Nephron (organoid): ENCODE results near the gene CDR2.

ENCODE experiments used
- H3K27ac Mint-ChIP-seq, 3 experiments: 2 replicates each; pipeline ENCODE4 v1.8.0; 2020; ENCODE audit warnings: mixed read lengths in 3 of 3, mild to moderate bottlenecking in 2 of 3, moderate library complexity in 1 of 3
- H3K27me3 Mint-ChIP-seq: 2 replicates; pipeline ENCODE4 v1.8.0; 2021; ENCODE audit warnings: low read depth, mild to moderate bottlenecking, moderate library complexity, mixed read lengths
- H3K36me3 Mint-ChIP-seq: 2 replicates; pipeline ENCODE4 v1.8.0; 2020; ENCODE audit warnings: low read depth, mixed read lengths
- H3K4me1 Mint-ChIP-seq: 2 replicates; pipeline ENCODE4 v1.8.0; 2020; ENCODE audit warnings: mixed read lengths
- H3K4me3 Mint-ChIP-seq, 3 experiments: 2 replicates each; pipeline ENCODE4 v1.8.0; 2020; ENCODE audit warnings: mild to moderate bottlenecking in 3 of 3, mixed read lengths in 3 of 3, moderate library complexity in 2 of 3
- H3K9me3 Mint-ChIP-seq: 2 replicates; pipeline ENCODE4 v1.8.0; 2020; ENCODE audit warnings: mixed read lengths
- TF ChIP-seq, protein P1 (sequence below), 3 experiments: fragments of 200-600 bp; sonication (generic); IDR thresholded peaks; one replicate each; pipeline ENCODE4 v1.5.0; 2021; ENCODE audit warnings: antibody characterized with exemption in 3 of 3; ENCODE audit not compliant: unreplicated experiment in 3 of 3

Gene CDR2

DNA sequence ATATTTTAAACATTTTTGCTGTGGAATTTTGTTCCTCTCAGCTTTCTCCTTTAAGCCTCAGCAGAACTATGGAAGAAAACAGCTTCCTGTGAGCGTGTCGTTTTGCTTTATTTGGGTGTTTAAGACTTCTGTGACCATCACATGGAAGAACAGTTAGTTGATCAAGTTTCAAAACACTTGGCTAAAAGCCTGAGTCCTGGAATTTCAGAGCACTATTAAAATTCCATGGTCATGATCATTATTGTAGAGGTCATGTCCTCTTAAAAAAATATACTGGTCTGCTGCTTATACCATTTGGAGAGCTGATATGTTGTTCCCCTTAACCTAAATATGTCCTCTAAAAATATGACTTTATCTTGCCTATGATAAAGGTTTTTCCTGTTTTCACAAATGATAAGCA lies 12.6 kb upstream of the CDR2 start:
- peak overlapping the region; percentile 70 to 91 (median 76) for H3K27ac Mint-ChIP-seq
- TF ChIP-seq, protein P1, sequence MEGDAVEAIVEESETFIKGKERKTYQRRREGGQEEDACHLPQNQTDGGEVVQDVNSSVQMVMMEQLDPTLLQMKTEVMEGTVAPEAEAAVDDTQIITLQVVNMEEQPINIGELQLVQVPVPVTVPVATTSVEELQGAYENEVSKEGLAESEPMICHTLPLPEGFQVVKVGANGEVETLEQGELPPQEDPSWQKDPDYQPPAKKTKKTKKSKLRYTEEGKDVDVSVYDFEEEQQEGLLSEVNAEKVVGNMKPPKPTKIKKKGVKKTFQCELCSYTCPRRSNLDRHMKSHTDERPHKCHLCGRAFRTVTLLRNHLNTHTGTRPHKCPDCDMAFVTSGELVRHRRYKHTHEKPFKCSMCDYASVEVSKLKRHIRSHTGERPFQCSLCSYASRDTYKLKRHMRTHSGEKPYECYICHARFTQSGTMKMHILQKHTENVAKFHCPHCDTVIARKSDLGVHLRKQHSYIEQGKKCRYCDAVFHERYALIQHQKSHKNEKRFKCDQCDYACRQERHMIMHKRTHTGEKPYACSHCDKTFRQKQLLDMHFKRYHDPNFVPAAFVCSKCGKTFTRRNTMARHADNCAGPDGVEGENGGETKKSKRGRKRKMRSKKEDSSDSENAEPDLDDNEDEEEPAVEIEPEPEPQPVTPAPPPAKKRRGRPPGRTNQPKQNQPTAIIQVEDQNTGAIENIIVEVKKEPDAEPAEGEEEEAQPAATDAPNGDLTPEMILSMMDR (IDR thresholded peaks at IDR 0.05; ENCODE audit: unreplicated experiment in 3 of 3): no peak
- no peaks in the 10 kb centered on the region for H3K27me3 Mint-ChIP-seq
- no peaks in the 10 kb centered on the region for H3K9me3 Mint-ChIP-seq
- no peak overlapping the region for H3K4me3 Mint-ChIP-seq
- peaks cover 22% of the 10 kb centered on the region for H3K4me1 Mint-ChIP-seq
- H3K36me3 Mint-ChIP-seq: no peaks in the 10 kb centered on the region

DNA sequence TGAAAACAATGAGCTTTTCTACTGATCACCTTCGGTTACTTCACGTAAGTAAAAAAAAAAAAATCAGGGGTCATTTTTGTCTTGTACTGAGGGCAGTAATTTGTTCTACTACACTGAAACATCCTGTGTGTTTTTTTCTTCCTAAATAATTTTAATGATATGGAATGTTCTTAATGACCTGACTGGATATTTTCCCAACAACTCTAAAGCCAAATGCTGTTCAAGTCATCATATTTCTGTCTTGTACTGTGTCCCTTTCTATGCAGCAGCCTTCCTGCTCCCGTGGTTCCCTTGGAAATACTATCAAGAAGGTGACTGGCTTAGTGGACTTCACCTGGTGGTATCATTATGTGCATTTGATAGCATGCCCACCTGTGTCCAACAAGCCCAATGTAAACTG lies 10.8 kb upstream of the CDR2 start:
- Mint-ChIP-seq H3K27me3 (no peaks in the 10 kb centered on the region), H3K9me3 (no peaks in the 10 kb centered on the region)

DNA sequence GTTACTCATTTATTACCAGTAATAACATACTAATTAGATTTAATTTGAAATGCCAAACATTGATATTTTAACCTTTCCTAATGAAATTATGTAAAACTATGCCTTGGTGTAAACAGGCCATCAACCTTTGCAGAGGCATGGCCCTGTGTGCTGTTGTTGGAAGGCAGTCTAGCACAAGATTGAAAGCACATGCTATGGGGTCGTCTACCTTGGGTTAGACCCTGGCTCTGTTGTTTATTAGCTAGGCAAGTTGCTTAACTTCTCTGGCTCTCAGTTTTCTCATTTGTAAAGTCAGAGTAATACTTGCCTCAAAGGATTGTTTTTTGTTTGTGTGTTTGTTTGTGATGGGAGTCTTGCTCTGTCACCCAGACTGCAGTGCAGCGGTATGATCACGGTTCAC lies 9.4 kb upstream of the CDR2 start:
- TF ChIP-seq, protein P1 (IDR thresholded peaks at IDR 0.05; ENCODE audit: unreplicated experiment in 3 of 3): no peak
- Mint-ChIP-seq H3K27me3 (no peaks in the 10 kb centered on the region), H3K27ac (no peak overlapping the region), H3K36me3 (no peaks in the 10 kb centered on the region), H3K4me3 (no peak overlapping the region), H3K4me1 (peaks cover 27% of the 10 kb centered on the region), H3K9me3 (no peaks in the 10 kb centered on the region)

More for the DNA sequence above, 10.8 kb upstream of the CDR2 start:
- peaks cover 27% of the 10 kb centered on the region for H3K4me1 Mint-ChIP-seq
- no peak overlapping the region for H3K4me3 Mint-ChIP-seq
- no peaks in the 10 kb centered on the region for H3K36me3 Mint-ChIP-seq
- TF ChIP-seq, protein P1 (IDR thresholded peaks at IDR 0.05; ENCODE audit: unreplicated experiment in 3 of 3): no peak
- peak overlapping the region in 2 of 3 experiments; percentile 34 to 50 for H3K27ac Mint-ChIP-seq

DNA sequence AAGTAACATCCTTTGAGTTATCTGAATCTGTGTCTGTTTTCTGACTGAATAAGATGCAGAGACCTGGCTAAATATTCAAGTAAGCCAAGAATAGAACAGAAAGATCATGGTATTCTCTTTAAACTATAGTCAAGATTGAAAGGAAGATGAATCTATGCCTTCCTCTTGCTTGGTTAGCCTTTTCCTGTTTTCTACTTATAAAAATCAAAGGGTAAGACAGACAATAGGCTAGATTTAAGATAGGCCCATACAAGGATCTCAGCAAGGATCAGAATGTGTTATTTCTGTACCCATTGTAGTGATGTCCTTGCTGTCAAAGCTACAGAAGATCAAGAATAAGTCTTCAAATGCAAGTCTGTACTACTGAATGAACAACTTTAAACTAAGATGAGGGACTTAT lies 7.0 kb upstream of the CDR2 start:
- Mint-ChIP-seq H3K36me3 (no peaks in the 10 kb centered on the region), H3K4me1 (peaks cover 14% of the 10 kb centered on the region), H3K4me3 (no peak overlapping the region), H3K9me3 (no peaks in the 10 kb centered on the region), H3K27ac (no peak overlapping the region), H3K27me3 (no peaks in the 10 kb centered on the region)
- TF ChIP-seq, protein P1 (IDR thresholded peaks at IDR 0.05; ENCODE audit: unreplicated experiment in 3 of 3): no peak

DNA sequence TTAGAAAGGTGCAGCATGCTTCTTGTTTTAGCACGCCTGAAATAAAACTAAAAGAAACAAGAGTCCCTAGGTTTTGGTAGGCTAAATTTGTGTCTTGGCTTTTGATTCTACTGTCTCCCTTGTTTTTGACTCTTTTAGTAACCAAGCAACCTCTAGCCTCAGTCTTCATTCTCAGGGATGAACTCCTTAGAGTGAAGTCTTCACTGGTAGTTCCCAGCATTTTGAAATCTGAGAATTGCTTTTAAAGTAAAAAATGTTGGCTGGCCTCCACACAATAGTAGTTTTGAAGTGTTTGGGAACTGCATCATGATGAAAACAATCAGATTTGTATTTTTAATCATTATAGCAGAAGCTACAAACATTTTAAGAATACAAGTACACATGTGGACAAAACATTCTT lies 6.1 kb upstream of the CDR2 start:
- Mint-ChIP-seq H3K36me3 (no peaks in the 10 kb centered on the region), H3K9me3 (no peaks in the 10 kb centered on the region), H3K4me3 (no peak overlapping the region), H3K27ac (peak overlapping the region in 2 of 3 experiments; percentile 14 to 17), H3K4me1 (peaks cover 11% of the 10 kb centered on the region), H3K27me3 (peaks cover 4% of the 10 kb centered on the region)
- TF ChIP-seq, protein P1 (IDR thresholded peaks at IDR 0.05; ENCODE audit: unreplicated experiment in 3 of 3): no peak

DNA sequence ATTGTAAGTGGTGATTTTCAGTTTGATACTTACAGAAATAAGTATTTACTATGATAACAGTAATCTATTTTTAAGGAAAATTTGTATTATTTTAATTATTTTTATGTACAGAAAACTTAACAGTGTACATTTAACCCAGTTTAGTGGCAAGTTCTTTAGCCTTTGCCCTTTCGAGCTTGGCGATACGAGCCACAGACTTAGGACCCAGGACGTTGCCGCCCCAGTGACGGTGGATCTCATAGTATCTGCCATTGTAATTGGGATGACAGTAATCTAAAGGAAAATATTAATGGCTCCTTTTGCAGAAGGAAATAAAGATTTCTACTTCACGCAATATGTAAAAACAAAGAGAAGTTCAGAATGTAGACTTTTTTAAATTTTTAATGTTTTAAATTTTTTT lies 5.2 kb upstream of the CDR2 start:
- Mint-ChIP-seq H3K27ac (no peak overlapping the region), H3K4me3 (no peak overlapping the region), H3K9me3 (no peaks in the 10 kb centered on the region), H3K36me3 (no peaks in the 10 kb centered on the region), H3K4me1 (peaks cover 10% of the 10 kb centered on the region), H3K27me3 (peaks cover 6% of the 10 kb centered on the region)
- TF ChIP-seq, protein P1 (IDR thresholded peaks at IDR 0.05; ENCODE audit: unreplicated experiment in 3 of 3): no peak
